Adrenal gland (tissue), 19 donors: ENCODE results near the gene SLC25A23. TPM values are rescaled to one million over a fixed set of nuclear protein-coding genes. Genes with fewer than 3 reads are reported as not detected.
"Not testable (repeated sequence)": the region's sequence is repeated elsewhere in the genome, so short reads cannot be mapped to it uniquely, and the experiment has no call there.

Experiments
- DNase-seq, 7 donors: peaks; one replicate each; pipeline ENCODE4 v3.0.0-alpha.2; 2019 to 2020
- H3K27ac ChIP-seq, 5 donors: fragments of 200-600 bp; sonication (generic) in 4 of 5; 1 replicate in 3 of 5; 2 replicates in 2 of 5; pipeline versions ENCODE4 v1.5.1 to v1.8.0; 2016 to 2020; ENCODE audit warnings: mild to moderate bottlenecking in 1 of 5
- H3K27me3 ChIP-seq: fragments of 200-600 bp; 2 replicates; pipeline ENCODE4 v1.8.0; 2021
- H3K36me3 ChIP-seq, 2 donors: fragments of 200-600 bp; replicated peaks in 1 of 2; 1 replicate in 1 of 2; 2 replicates in 1 of 2; pipeline versions ENCODE4 v1.5.1 to v1.8.0; 2018 to 2022
- H3K4me1 ChIP-seq, 2 donors: fragments of 200-600 bp; replicated peaks in 1 of 2; 1 replicate in 1 of 2; 2 replicates in 1 of 2; pipeline versions ENCODE4 v1.5.1 to v1.8.0; 2018 to 2021
- H3K4me3 ChIP-seq, 4 donors: fragments of 200-600 bp; sonication (generic) in 3 of 4; one replicate each; pipeline ENCODE4 v1.5.1; 2016 to 2018
- H3K9me3 ChIP-seq, 3 donors: fragments of 200-600 bp; sonication (generic) in 1 of 3; replicated peaks in 1 of 3; 1 replicate in 2 of 3; 2 replicates in 1 of 3; pipeline versions ENCODE4 v1.5.1 to v1.8.0; 2016 to 2021
- CTCF ChIP-seq, 6 experiments: fragments of 450-650 bp in 4 of 6; fragments of 200-600 bp in 2 of 6; sonication (generic) in 1 of 6; IDR thresholded peaks; 1 replicate in 5 of 6; 2 replicates in 1 of 6; pipeline versions ENCODE4 v1.5.1 to v1.8.0; 2016 to 2021; ENCODE audit warnings: antibody characterized with exemption in 6 of 6, mild to moderate bottlenecking in 2 of 6, moderate library complexity in 1 of 6
- POLR2A ChIP-seq, 2 donors: fragments of 450-650 bp; IDR thresholded peaks; one replicate each; pipeline ENCODE4 v1.6.1; 2017; ENCODE audit warnings: antibody characterized with exemption in 2 of 2, mild to moderate bottlenecking in 2 of 2, moderate library complexity in 1 of 2
- WGBS, 4 donors: extraction: QIAGEN DNeasy Blood & Tissue Kit in 2 of 4; methylation state at CpG; one replicate each; pipeline versions ENCODE4 v1.1.5 to v1.1.7; 2013 to 2017; 5-methylcytosine and 5-hydroxymethylcytosine counted together
- intact Hi-C, 2 donors: fragments of 100-400 bp; cut with DNase I; formaldehyde crosslinking; loops; one replicate each; pipeline versions ENCODE4 v1.14.1 to v1.15.0; 2022 to 2023
- long read RNA-seq, 10 donors: library from polyadenylated mRNA in 3 of 10; unstranded in 2 of 10; stranded (forward) in 1 of 10; transcript quantifications; one replicate each; pipeline ENCODE4 v2.0.0 and lab custom pipeline, GENCODE V29; 2021 to 2026
- polyA plus RNA-seq, 3 donors: library from polyadenylated mRNA; stranded (reverse); fragments of 200-250 nt in 2 of 3; fragments of 350-450 nt in 1 of 3; fragmentation: Illumina TruSeq in 1 of 3; extraction: RNeasy Lipid Tissue Mini Kit (QIAGEN cat#74804) in 1 of 3; gene quantifications; one replicate each; pipeline ENCODE4 v1.2.3, GENCODE V29; 2013 to 2014
- total RNA-seq, 9 donors: library from RNA; depleted of rRNA in 4 of 9; stranded (reverse); fragments of >200 nt in 4 of 9; fragments of 120-200 nt in 1 of 9; fragmentation: NEBNext Ultra II Directional in 1 of 9; extraction: Animal tissue kit (Norgen Biotek cat#: 25700) in 1 of 9; gene quantifications; one replicate each; pipeline versions ENCODE4 v1.1.0 to v1.2.4, GENCODE V29; 2013 to 2023
- donor health status: healthy with polysubstance abuse.
- donor health status: Bipolar disorder and iron deficiency.
- donor health status: DM: yes; HTN: yes; CAD: no.
- donor health status: DM: no; HTN: no; CAD: no.
- donor health status: DM: no; HTN: no; CAD: no.
- donor health status: DM: yes; HTN: yes; CAD: no.

The SLC25A23 gene
- total RNA-seq = 100 to 1,000 TPM in 3 of 9 donors, 10 to 100 TPM in 6; 41.2 to 189 (median 74.3) TPM
- polyA plus RNA-seq = 10 to 100 TPM; 43.2 to 54.7 (median 49.3) TPM
- long read RNA-seq, donor 1, transcript SLC25A23-202 (10 exons, 3,425 nt) = major isoform, 9 of 19 reads
- long read RNA-seq, donor 1, partial matches to known transcripts = 5 of 19 reads
- long read RNA-seq, donor 1, other reads (novel, unspliced or antisense) = 0 of 19 reads
- long read RNA-seq, donor 2, transcript SLC25A23-207 (3 exons, 671 nt) = minor isoform, 5 of 26 reads
- long read RNA-seq, donor 2, transcript SLC25A23-202 (10 exons, 3,425 nt) = major isoform, 10 of 26 reads
- long read RNA-seq, donor 2, partial matches to known transcripts = 8 of 26 reads
- long read RNA-seq, donor 2, other reads (novel, unspliced or antisense) = 0 of 26 reads
- long read RNA-seq, donor 3, partial matches to known transcripts = 0 of 5 reads
- long read RNA-seq, donor 3, other reads (novel, unspliced or antisense) = 0 of 5 reads
- long read RNA-seq, donor 4, partial matches to known transcripts = 0 of 6 reads
- long read RNA-seq, donor 4, other reads (novel, unspliced or antisense) = 6 of 6 reads
- long read RNA-seq, donor 5, transcript SLC25A23-202 (10 exons, 3,425 nt) = major isoform, 94 of 186 reads
- long read RNA-seq, donor 5, partial matches to known transcripts = 22 of 186 reads
- long read RNA-seq, donor 5, other reads (novel, unspliced or antisense) = 68 of 186 reads
- long read RNA-seq, donor 6, partial matches to known transcripts = 1 of 7 reads
- long read RNA-seq, donor 6, other reads (novel, unspliced or antisense) = 6 of 7 reads
- long read RNA-seq, donor 7, transcript SLC25A23-207 (3 exons, 671 nt) = minor isoform, 5 of 18 reads
- long read RNA-seq, donor 7, transcript SLC25A23-202 (10 exons, 3,425 nt) = major isoform, 8 of 18 reads
- long read RNA-seq, donor 7, partial matches to known transcripts = 5 of 18 reads
- long read RNA-seq, donor 7, other reads (novel, unspliced or antisense) = 0 of 18 reads
- long read RNA-seq, donor 8, transcript SLC25A23-202 (10 exons, 3,425 nt) = major isoform, 6 of 11 reads
- long read RNA-seq, donor 8, partial matches to known transcripts = 0 of 11 reads
- long read RNA-seq, donor 8, other reads (novel, unspliced or antisense) = 0 of 11 reads
- long read RNA-seq, donor 9, transcript SLC25A23-202 (10 exons, 3,425 nt) = major isoform, 6 of 8 reads
- long read RNA-seq, donor 9, partial matches to known transcripts = 0 of 8 reads
- long read RNA-seq, donor 9, other reads (novel, unspliced or antisense) = 0 of 8 reads
- long read RNA-seq, donor 10, transcript SLC25A23-202 (10 exons, 3,425 nt) = major isoform, 6 of 22 reads
- long read RNA-seq, donor 10, partial matches to known transcripts = 11 of 22 reads
- long read RNA-seq, donor 10, other reads (novel, unspliced or antisense) = 0 of 22 reads

- peaks cover 9% of the 10 kb centered on the region for H3K27me3 ChIP-seq
- peak within 1 kb of the TSS in 4 of 5 donors; percentile 20 to 90 (median 72) for H3K27ac ChIP-seq
- H3K9me3 ChIP-seq = no peaks in the 10 kb centered on the region
- peak within 1 kb of the TSS; percentile 31 to 88 (median 43) for H3K4me3 ChIP-seq
- peak; percentile 65 to 78 (median 73) for DNase-seq
- peaks cover 0 to 5% of the 10 kb centered on the region in 2 donors for H3K36me3 ChIP-seq
- no peak for TF ChIP-seq CTCF (IDR thresholded peaks at IDR 0.05)
- peak; percentile 19 to 24 for TF ChIP-seq POLR2A (IDR thresholded peaks at IDR 0.05)
- intact Hi-C loops = no loop called here
- peaks cover 9 to 11% of the 10 kb centered on the region in 2 donors for H3K4me1 ChIP-seq
- 0 to 1% (median 1%) methylated on average over 6 to 70 of the region's 70 CpGs for WGBS, 4 donors
Measured at GRCh38 chr19:6459262-6460098, at the start of gene SLC25A23. TSS of gene SLC25A23 (minus strand) at chr19:6459792. CDS start at chr19:6459628, 164 bp downstream.

GRCh38 chr19:6508028-6508771 lies 48.6 kb upstream of the SLC25A23 start:
- WGBS, 4 donors = 87 to 90% (median 88%) methylated on average over 9 of the region's 9 CpGs
- H3K27me3 ChIP-seq = not testable (repeated sequence)
- H3K4me1 ChIP-seq = peaks cover 17 to 20% of the 10 kb centered on the region in 2 donors

GRCh38 chr19:6503407-6504201 lies 44.0 kb upstream of the SLC25A23 start:
- no peak overlapping the region for H3K4me3 ChIP-seq
- intact Hi-C loops = no loop called here
- WGBS, 4 donors = 36 to 56% (median 45%) methylated on average over 8 to 9 of the region's 9 CpGs
- peak; percentile 58 to 82 (median 76) for DNase-seq
- peaks cover 17 to 36% of the 10 kb centered on the region in 2 donors for H3K4me1 ChIP-seq
- no peaks in the 10 kb centered on the region for H3K9me3 ChIP-seq
- peak overlapping the region; percentile 29 to 79 (median 69) for H3K27ac ChIP-seq
- H3K27me3 ChIP-seq = no peaks in the 10 kb centered on the region
- no peaks in the 10 kb centered on the region for H3K36me3 ChIP-seq
- TF ChIP-seq POLR2A (IDR thresholded peaks at IDR 0.05) (no peak), CTCF (IDR thresholded peaks at IDR 0.05) (no peak)

More at GRCh38 chr19:6508028-6508771, 48.6 kb upstream of the SLC25A23 start:
- H3K36me3 ChIP-seq, H3K9me3 ChIP-seq, H3K4me3 ChIP-seq, intact Hi-C loops: not testable (repeated sequence)
- peak in 1 of 7 donors; percentile 37 for DNase-seq
- H3K27ac ChIP-seq = peak overlapping the region in 4 of 5 donors; percentile 84 to 91 (median 88)
